ENCODE data around the gene PCDH1.

Gene PCDH1

DNA sequence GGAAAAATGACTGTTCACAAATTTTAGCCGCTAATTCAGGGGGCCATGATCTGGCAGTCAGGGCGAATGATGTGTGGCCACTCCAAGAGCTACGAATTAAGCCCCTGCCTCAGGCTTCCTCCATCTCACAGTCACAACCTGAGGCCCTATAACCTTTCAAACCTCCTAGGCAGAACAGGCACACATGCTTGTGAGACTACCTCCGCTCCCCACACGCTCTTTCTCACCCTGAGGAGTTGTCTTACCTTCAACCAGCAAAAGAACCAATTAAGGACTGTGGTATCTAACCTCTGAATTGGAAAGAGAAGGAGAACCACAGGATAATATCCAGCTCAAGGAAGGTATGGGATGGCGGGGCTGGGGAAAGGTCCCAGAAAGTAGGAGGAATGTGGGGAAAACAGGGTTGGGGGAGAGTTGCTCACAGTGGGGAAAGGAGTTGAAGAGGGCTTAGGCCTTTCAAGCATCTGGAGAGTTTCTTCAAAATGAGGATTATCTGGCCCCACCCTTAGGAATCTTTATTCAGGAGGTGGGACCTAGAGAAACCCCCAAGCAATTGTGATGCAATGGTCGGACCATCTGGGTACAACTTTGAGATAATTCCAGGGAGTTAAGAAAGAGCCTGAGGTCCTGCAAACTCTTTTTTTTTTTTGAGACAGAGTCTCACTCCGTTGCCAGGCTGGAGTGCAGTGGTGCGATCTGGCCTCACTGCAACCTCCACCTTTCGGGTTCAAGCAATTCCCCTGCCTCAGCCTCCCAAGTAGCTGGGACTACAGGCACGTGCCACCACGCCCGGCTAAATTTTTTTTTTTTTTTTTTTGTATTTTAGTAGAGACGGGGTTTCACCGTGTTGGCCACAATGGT lies 5.5 kb downstream of the PCDH1 start:
- DNase-seq, result no peak

GRCh38 chr5:141871870-141872269 lies 6.3 kb downstream of the PCDH1 start:
- no peak for DNase-seq

- DNase-seq, result no peak
Observed at GRCh38 chr5:141870871-141871270, 7.3 kb downstream of the PCDH1 start.

GRCh38 chr5:141870228-141870627 lies 8.0 kb downstream of the PCDH1 start:
- DNase-seq, result no peak

GRCh38 chr5:141869514-141869913 lies 8.7 kb downstream of the PCDH1 start:
- no peak for DNase-seq

GRCh38 chr5:141869040-141869439 lies 9.2 kb downstream of the PCDH1 start:
- DNase-seq, result no peak

GRCh38 chr5:141868541-141868940 lies 9.7 kb downstream of the PCDH1 start:
- DNase-seq, result no peak

DNA sequence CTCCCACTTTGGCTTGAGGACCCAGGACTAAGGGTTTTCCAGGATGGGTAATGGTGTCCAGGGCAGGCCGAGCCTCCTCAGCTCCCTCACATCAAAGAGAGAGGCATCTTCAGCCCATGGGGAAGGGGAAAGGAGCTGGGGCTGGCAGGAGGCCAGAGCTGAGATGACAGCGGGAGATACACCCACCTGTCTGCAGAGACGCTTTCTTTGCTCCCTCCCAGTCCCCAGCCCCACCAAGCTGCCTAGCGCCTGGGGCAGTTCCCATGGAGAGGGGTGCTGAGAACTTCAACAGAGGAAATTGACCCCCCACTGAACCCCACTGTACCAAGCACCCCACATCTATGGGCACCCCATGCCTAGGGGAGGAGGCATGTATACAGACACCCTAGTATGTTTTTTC lies 10.6 kb downstream of the PCDH1 start:
- DNase-seq, result no peak

- DNase-seq, result no peak
Observed at GRCh38 chr5:141867139-141867538, 11.1 kb downstream of the PCDH1 start.

DNA sequence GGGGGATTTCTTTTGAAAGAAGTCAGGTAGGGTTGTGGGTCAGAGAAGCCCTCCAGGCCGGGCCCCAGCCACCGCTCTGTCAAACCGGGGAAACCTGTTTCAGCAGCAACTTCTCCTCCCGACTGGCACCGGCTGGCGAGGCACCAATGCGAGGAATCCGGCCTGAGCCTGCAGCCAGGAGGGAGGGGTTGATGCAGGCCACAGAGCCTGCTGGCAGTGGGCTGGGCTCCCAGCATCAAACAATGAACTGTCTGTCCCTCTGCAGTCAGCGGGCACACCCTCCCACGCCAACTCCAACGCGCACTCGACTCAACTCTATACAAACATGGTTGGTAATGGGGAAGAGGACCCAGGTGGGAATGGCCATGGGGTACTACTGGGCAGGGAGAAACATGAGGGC lies 12.1 kb downstream of the PCDH1 start:
- DNase-seq, result no peak

DNA sequence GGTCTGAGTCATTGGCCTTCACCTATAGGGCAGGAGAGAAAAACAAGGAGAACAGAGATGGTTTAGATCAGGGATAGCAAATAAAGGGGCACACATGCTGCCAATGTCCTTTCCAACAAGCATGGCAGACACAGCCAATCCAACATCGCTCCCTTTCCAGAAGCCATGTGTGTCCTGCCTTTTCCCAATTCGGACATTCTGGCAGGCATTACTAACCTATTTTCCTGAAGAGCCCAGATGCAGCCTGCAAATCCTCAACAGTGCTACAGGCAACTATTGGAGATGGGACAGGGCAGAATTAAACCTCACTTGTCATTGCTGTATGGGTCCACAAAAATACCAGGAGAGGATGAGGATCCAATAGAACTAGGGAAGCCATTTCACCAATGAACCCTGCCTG lies 12.8 kb downstream of the PCDH1 start:
- DNase-seq, result no peak

GRCh38 chr5:141864371-141865370 lies 13.5 kb downstream of the PCDH1 start:
- DNase-seq, result no peak

DNA sequence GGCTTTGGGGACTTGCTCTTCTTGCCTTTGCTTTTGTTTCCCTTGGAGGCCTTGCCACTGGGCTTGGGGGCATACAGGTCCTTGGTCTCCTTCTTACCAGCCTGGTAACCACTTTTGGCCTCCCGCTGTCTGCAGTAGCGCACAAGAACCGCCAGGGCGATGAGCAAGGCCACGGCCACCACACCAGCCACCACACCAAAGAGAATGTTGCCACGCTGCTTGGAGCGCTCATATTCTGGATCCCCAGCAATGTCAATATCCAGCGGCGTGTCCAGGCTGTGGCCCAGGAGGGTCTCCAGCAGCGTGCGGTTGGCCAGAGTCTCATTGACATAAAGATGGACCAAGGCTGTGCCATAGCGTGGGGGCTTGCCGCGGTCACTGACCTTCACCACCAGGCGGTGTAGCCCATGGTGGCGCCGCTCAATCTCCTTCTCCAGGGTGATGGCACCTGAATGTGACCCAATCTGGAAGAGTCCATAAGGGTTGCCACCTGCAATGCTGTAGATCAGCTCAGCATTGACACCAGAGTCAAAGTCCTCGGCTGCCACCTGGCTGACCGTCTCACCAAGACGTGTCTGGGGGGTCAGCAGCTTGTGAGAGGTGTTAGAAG lies 14.5 kb downstream of the PCDH1 start:
- no peak for DNase-seq

GRCh38 chr5:141862936-141863543 lies 15.2 kb downstream of the PCDH1 start:
- DNase-seq, result no peak

DNA sequence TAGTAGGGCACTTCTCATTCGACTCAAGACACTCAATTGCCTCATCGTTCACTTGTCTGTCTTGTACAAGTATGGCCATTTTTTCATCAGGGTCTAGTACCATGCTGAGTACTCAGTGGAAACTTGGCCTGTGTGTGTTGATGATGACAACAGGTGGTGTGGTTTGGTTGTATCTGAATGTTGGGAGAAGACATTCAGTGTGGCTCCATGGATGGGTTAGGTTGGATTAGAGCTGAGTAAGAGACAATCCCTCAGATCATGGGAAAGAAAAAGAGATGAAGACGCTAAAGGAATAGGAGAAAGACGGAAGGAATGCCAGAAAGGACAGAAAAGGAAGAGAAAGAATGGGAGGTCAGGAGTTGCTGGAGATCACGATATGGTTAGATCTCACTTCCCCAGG lies 17.0 kb downstream of the PCDH1 start:
- DNase-seq, result no peak

DNA sequence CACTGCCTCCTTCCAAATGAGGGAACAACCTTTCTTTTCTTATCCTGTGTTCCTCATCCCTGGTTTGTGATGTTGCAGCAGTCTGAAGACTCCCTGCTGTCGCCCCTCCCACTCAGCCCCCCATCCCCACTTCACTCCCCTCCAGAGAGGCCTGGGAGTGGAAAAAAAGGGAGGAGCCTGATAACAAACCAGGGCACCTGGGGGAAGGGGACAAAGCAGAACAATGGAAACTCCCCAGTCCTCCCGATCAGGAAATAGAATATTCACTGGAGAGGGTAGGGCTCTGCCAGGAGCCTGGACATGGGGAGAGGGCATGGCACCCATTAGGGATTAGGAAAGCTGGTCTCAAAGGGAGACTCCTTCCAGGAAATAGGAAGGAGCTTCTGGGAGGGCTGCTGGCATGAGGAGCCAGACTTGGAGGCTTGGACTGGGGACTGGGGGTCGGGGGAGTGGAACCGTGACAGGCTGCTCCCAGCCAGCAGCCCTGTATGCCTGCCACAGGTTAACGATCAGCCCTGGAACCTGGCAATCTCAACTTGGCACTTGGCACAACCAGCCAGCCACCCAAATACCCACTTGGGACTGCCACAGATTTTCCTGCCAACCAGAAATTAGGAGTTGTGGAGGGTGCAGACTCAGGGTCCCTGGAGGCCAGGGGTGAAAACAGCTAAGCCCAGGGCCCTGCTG lies 20.0 kb downstream of the PCDH1 start:
- no peak for DNase-seq

DNA sequence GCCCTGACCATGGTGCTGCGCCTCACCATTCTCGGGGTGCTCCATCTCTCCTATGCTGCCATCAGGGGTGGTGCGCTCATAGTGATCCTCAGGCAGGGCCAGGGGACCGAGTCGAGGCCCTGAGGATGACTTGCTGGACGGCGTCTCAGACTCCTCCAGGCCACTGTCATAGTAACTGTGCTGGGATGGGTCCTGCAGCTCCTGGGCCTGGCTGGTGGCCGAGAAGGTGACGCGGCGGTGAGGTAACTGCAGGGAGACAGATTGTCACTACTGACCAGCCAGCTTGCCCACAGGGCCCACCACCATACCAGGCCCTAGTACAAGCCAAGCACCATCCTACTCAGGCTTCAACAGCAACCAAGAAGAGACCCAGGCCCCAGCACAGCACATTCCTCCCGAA lies 21.0 kb downstream of the PCDH1 start:
- no peak for DNase-seq

DNA sequence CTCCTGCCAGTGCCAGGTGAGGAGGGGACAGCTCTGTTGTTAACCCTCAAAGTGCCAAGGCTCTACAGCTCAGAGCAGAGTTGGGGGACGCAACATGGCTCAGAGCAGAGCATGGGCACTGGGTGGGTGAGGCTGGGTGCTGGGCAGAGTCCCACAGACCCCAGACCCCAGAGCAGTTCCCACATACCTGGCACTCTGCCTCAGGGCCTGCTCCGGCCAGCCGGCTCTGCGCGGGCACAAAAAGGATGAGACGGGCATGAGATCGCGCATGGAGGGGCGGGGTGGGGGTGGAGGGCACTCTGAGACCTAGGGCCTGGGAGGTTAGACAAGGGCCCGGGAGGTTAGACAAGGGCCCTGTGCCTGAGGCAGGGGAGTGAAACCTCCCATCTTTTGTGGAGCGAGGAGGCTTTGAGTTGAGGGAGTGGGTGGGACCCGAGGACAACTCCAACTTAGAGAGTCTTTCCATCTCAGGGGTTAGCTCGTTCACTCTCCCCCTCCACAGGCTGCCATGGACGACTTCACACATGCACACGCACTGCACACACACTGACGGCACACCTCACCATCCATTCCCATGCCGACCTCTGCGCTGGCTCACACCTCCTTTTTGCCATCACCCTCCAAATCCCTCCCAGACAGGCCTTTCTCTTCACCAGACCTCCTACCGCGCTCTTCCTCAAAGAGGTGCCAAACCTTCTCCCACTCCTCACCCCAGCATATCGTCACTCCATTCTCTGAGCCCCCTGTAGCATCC lies 22.0 kb downstream of the PCDH1 start:
- no peak for DNase-seq

- DNase-seq, result no peak
Observed at GRCh38 chr5:141855265-141856036, 22.8 kb downstream of the PCDH1 start.

GRCh38 chr5:141853895-141854626 lies 24.1 kb downstream of the PCDH1 start:
- DNase-seq, result no peak

Measured in T-helper 1 cell (primary cell).